Glomerular endothelial cell (primary cell): ENCODE results near the gene GAREM1. TPM values are rescaled to one million over a fixed set of nuclear protein-coding genes. Genes with fewer than 3 reads are reported as not detected.
"Not testable (repeated sequence)": the region's sequence is repeated elsewhere in the genome, so short reads cannot be mapped to it uniquely, and the experiment has no call there.

Experiments
- DNase-seq: peaks from one replicate; pipeline ENCODE4 v3.0.0-alpha.2; 2011; ENCODE audit warnings: low read depth, low spot score; ENCODE audit errors: extremely low read depth
- total RNA-seq: library from RNA; depleted of rRNA; stranded (reverse); fragments of >200 nt; gene quantifications from 2 replicates; pipeline ENCODE4 v1.2.3, GENCODE V29; 2015

Gene GAREM1
- total RNA-seq, 1 donor from 2014 or later: 0.82 TPM

DNA sequence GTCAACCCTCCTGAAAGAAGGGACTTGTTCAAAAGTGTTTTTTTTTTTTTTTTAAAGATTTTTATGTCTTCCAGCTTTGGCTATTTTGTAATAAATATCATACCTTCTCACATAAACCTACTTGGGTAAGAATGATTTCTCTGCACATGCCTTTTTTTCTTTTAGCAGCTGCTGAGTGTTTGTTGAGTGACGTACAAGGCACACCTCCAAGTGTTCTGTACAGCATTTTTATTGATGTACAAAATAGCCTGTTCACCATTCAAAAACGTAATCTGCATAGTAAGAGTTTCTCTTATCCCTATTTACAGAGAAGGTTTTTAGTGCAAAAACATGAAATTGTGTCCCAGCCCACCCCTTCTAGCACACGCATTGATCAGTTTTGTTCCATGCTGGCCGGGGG is 203.2 kb downstream of the GAREM1 start:
- DNase-seq: no peak

GRCh38 chr18:32264401-32264800 is 206.3 kb downstream of the GAREM1 start:
- no peak for DNase-seq

DNA sequence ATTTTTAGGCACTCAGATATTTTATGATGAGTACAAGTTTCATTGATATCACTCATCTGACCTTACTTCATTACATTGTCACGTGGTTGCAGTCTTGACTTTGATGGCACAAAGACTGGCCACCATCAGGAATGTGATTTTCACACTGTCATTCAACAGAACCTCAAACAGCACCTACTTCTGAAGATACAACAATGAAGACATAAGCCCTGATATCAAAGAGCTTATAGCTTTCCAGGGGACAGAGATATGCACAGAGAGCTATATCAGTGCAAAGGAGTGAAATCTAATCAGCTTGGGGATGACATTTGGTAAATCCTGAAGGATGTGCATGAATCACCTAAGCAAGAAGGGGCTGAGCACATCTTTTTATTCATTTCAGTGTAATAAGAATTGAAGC is 208.6 kb downstream of the GAREM1 start:
- no peak for DNase-seq

- DNase-seq: no peak
These were observed 209.7 kb downstream of the GAREM1 start for GRCh38 chr18:32261003-32261402.

DNA sequence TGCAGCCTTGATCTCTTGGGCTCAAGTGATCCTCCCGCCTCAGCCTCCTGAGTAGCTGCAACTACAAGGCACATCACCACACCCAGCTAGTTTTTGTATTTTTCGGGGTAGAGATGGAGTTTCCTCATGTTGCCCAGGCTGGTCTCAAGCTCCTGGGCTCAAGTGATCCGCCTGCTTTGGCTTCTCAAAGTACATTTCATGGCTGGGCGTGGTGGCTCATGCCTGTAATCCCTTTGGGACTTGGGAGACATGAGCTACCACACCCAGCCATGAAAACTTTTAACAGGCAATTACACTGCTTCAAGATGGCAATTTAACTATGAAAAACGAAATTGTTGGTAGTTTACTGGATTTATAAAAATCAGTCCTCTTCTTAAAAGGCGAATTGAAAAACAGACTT is 211.1 kb downstream of the GAREM1 start:
- no peak for DNase-seq

- no peak for DNase-seq
These were observed 212.0 kb downstream of the GAREM1 start for GRCh38 chr18:32258558-32259204.

DNA sequence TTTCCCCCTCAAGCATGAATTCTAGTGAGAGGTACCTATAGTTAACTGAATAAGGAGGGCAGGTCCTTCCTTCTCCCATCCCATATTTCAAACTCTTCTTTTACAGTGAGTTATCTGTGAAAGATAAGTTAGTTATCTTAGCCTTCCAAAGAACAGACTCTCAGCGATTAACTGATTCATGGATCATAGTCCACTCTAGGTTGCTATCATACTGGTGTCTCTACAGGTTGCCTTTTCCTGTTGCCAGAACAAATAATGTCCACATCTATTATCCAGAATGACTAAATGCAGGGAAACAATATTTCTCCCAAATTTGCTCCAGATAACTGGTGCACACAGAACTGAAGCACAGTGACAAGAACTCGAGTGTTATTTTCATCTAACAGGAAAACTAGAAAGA is 212.5 kb downstream of the GAREM1 start:
- DNase-seq: no peak

DNA sequence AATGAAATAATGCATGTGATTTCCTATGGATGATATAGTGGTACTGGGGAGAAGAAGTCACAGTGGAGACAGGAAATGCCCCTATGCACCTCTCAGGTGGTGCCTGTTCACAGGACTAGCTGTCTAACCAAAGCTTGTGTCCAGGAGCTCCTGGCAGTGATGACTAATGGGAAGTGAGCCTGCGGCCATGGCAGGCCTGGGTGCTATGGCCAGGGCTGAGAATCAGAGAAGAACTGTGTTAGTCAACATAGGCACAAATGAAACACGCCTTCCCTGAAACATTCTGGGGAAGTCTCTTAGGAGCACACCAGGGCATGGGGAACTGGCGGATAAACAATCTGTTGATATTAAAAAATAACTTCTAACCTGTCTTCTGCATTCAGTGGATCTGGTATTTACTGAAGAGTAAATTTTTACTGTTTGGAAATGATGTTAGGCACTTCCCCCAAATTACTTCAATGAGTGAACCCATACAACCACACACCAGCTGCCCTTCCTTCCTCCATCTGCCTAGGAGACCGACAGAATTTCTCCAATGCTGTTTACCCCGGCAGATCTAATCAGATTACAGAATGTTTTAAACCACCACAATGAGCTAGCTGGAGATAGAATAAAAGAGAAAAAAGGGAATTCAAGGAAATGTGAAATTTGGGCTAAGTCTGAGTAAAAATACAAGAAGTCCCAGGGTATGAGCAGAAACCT is 213.4 kb downstream of the GAREM1 start:
- no peak for DNase-seq

DNA sequence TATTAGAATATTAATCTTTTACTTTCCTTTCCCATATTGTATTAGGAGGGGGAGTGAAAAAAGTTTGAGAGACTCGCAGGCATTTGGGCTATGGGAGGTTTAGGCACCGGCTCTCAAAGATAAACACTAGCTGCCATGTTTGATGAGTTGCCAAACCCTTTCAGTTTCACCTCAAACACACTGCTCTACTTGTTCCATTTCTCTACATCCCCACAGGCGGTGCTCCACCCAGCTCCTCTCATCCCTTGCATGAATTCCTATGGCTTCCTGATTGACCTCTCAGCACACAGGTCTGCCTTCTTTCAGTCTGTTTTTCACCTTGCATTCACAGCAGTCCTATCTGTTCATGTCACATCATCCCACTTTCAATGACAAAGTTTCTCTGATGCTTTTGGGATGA is 215.1 kb downstream of the GAREM1 start:
- DNase-seq: no peak

- DNase-seq: no peak
These were observed 218.4 kb downstream of the GAREM1 start for GRCh38 chr18:32252141-32252860.

- DNase-seq: no peak
These were observed 219.2 kb downstream of the GAREM1 start for GRCh38 chr18:32251466-32251865.

DNA sequence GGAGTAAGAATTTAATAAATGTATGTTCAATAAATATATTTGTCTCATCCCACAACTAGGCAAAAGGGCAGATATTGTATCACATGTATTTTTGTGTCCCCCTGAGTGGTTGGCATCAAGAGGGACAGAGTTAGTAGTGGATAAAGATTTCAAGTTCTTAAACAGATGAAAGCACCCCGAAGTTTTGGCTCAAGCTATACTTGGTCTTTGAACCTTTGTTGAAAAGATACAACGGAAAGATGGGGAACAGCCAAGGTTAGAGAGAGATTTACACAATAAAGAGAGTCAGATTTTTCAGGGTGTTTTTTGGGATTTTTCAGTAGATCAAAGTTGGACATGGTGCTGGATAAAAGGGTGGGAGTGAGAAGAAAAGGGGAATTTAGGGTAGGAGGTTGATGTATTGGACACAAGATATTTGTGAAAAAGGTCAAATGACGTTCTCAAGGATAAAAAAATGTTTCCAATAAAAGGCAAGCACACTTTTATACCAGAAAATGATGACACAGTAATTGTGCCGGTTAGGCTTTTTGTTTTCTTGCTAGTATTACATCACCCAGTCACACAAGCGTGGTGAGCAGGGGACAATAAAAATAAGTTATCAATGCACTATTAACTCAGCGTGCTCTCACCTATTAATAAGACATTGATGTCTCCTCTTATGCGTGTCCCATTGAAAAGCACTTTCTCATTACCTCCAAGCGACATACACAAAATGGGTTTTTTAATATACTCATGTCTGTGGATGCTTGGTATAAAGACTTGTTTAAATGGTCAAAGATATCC is 221.3 kb downstream of the GAREM1 start:
- DNase-seq: no peak

GRCh38 chr18:32244881-32245280 is 225.8 kb downstream of the GAREM1 start:
- DNase-seq: no peak

- no peak for DNase-seq
These were observed 227.3 kb downstream of the GAREM1 start for GRCh38 chr18:32243358-32243757.

DNA sequence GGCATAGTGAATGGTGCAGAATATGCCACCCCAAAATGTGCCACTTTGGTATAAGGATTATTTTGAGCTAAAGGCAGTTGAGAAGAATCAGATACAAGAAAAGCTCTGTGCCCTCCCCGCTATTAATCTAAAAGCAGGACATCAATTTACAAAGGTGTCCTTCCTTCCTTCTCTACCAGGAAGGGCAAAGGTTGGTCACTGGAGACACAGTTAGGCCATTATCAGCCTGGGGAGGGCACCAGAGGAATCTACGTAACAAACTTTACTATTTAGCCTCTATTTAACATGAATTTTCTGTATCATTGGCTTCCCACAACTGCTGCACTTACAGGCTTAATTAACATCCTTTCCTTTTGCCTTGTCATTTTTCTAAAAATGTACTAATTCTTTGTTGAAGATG is 228.3 kb downstream of the GAREM1 start:
- DNase-seq: no peak

- no peak for DNase-seq
These were observed 231.9 kb downstream of the GAREM1 start for GRCh38 chr18:32238635-32239268.

DNA sequence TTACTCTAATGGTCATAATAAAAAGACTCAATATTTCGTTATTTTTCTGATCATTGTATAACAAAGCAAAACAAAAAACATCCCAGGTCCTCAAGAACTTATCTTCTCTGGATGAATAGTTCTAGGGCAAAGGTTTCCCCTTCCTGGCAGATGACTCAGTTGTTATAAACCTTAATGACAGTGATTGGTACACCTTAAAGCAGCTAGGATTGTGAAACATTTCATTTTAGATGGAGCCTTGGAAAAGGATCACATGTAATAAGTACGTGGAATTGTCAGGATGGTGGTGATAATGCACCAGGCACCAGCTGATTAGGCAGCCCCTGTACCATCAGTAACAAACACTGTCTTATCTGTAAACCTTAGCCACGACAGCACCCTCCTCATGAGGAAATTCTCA is 233.6 kb downstream of the GAREM1 start:
- DNase-seq: no peak

GRCh38 chr18:32233348-32233747 is 237.3 kb downstream of the GAREM1 start:
- DNase-seq: not testable (repeated sequence)

DNA sequence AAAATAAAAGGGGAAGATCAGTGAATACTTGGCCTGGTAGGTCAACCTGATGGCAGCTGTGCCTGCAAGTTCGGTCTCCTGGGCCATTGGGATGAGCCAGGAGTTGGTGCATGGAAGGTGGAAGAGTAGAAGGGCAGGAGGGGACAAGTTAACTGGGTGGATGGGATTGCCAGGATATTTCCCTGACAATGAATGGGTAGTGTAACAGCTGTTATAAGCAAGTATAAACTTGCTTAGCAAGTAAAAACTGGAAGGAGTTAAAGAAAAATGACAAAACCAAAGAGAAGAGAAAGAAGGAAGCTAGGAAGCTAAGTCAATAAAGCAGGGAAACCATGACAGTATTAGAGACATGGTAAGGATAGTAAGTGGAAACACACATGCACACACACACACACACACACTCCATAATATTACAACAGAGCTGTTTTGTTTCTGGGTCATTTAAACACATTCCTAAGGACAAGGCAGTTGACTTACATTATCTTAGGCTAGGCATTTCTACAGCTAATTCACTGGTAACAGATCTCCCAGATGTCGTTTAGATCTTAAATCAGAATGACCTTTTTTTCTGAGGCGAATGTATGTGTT is 251.2 kb downstream of the GAREM1 start:
- DNase-seq: no peak

GRCh38 chr18:32216390-32216789 is 254.3 kb downstream of the GAREM1 start:
- DNase-seq: no peak
